GM18520 (cell line): ENCODE data around the gene MAST4.

Experiments
- ATAC-seq: cut with Tn5 transposase; IDR thresholded peaks from one replicate; pipeline ENCODE4 v1.9.1; 2021; ENCODE audit not compliant: unreplicated experiment

The MAST4 gene

GRCh38 chr5:67142816-67143215, 546.6 kb downstream of the MAST4 start:
- ATAC-seq = no peak

- ATAC-seq = no peak
Measured at GRCh38 chr5:67143549-67143948, 547.4 kb downstream of the MAST4 start.

GRCh38 chr5:67144183-67144639, 548.0 kb downstream of the MAST4 start:
- no peak for ATAC-seq

- no peak for ATAC-seq
Measured at GRCh38 chr5:67146574-67146973, 550.4 kb downstream of the MAST4 start.

GRCh38 chr5:67146981-67147380, 550.8 kb downstream of the MAST4 start:
- no peak for ATAC-seq

GRCh38 chr5:67147760-67148159, 551.6 kb downstream of the MAST4 start:
- ATAC-seq = no peak

GRCh38 chr5:67149057-67149950, 553.1 kb downstream of the MAST4 start:
- no peak for ATAC-seq

- no peak for ATAC-seq
Measured at GRCh38 chr5:67149951-67150523, 553.8 kb downstream of the MAST4 start.

- no peak for ATAC-seq
Measured at GRCh38 chr5:67152400-67152799, 556.2 kb downstream of the MAST4 start.

- no peak for ATAC-seq
Measured at GRCh38 chr5:67153292-67153691, 557.1 kb downstream of the MAST4 start.

- ATAC-seq = no peak
Measured at GRCh38 chr5:67154556-67155206, 558.5 kb downstream of the MAST4 start.

GRCh38 chr5:67156976-67157583, 560.9 kb downstream of the MAST4 start:
- no peak for ATAC-seq

GRCh38 chr5:67160272-67160671, 564.1 kb downstream of the MAST4 start:
- ATAC-seq = no peak

GRCh38 chr5:67160985-67161384, 564.8 kb downstream of the MAST4 start:
- no peak for ATAC-seq

- no peak for ATAC-seq
Measured at GRCh38 chr5:67161767-67162166, 565.6 kb downstream of the MAST4 start.

- ATAC-seq = no peak
Measured at GRCh38 chr5:67163231-67163756, 567.1 kb downstream of the MAST4 start.

- ATAC-seq = no peak
Measured at GRCh38 chr5:67163863-67164595, 567.8 kb downstream of the MAST4 start.

GRCh38 chr5:67164856-67165525, 568.8 kb downstream of the MAST4 start:
- no peak for ATAC-seq

- peak; percentile 64 for ATAC-seq
Measured at GRCh38 chr5:67165526-67166459, 569.6 kb downstream of the MAST4 start.
